Left colon (tissue), 2 donors: ENCODE results near the gene ADAMTS17. TPM values are rescaled to one million over a fixed set of nuclear protein-coding genes. Genes with fewer than 3 reads are reported as not detected.

Experiments
- ATAC-seq: fragments of 200-7000 bp; cut with Tn5 transposase; one replicate; pipeline ENCODE4 v1.9.1; 2020; ENCODE audit warnings: mild to moderate bottlenecking, moderate library complexity
- DNase-seq, 2 donors: peaks; one replicate each; pipeline ENCODE4 v3.0.0-alpha.2; 2020
- intact Hi-C, 2 donors: fragments of 100-400 bp; cut with DNase I in 1 of 2; cut with micrococcal nuclease in 1 of 2; formaldehyde crosslinking; loops; one replicate each; pipeline versions ENCODE4 v1.11.2 to v1.14.0; 2022; cut with DNase I, micrococcal nuclease
- total RNA-seq, 2 donors: library from RNA; stranded (reverse); fragmentation: NEBNext Ultra II Directional; extraction: Animal tissue kit (Norgen Biotek cat#: 25700); gene quantifications; one replicate each; pipeline ENCODE4 v1.2.1, GENCODE V29; 2021
- donor health status: DM: no; HTN: no; CAD: no.
- donor health status: DM: yes; HTN: yes; CAD: no.

Gene ADAMTS17
- total RNA-seq, 2 donors from 2014 or later: 5.9 to 7.4 TPM

GRCh38 chr15:100193277-100193860 is 148.4 kb downstream of the ADAMTS17 start:
- no peak for DNase-seq
- intact Hi-C loops: no loop called here
- ATAC-seq: no peak

DNA sequence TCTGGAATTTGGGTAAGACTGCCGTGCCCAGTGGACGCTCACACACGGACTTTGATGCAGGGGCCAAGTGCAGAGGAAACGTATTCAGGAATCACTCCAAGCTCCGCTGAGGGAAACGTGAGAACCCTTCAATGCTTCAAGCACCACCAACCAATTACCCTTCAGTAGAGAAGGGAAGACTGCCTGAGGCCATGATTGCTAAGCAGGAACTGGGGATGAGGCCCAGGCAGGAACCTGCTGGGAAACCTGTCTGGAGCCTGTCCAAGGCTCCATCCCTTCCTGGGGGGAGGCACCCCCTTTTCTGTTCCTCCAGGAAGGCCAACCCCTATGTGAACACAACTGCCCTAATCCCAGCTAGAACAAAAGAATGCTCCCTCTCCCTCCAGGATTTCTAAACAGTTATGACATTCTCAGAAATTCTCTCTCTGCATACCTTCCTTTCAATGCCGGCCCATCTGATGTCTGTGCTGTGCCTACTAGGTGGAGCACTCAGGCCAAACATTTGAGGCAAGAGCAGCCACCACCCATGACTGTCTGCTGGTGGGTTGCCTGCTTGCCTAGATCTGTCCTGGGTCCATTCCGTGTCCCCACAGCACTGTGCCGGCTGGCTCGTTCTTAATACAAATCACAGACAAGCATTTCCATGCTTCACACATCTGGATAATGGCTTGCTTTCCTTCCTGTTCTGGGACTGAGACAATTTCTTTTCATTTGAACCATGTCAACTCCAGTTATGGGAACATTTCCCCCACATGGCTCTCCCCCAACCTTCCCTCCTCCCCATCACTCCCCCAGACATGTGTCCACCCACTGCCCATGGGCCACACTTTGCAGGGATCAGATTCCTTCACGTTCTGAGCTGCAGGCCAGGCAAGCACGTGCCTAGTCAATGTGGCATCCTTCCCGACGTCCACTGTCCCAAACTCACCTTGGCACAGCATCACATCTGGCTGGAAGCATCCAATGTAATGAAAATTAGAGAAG is 149.4 kb downstream of the ADAMTS17 start:
- ATAC-seq (no peak), DNase-seq (no peak)
- intact Hi-C loops: no loop called here

GRCh38 chr15:100191161-100191560 is 150.6 kb downstream of the ADAMTS17 start:
- DNase-seq: no peak
- ATAC-seq: no peak
- intact Hi-C loops: no loop called here

DNA sequence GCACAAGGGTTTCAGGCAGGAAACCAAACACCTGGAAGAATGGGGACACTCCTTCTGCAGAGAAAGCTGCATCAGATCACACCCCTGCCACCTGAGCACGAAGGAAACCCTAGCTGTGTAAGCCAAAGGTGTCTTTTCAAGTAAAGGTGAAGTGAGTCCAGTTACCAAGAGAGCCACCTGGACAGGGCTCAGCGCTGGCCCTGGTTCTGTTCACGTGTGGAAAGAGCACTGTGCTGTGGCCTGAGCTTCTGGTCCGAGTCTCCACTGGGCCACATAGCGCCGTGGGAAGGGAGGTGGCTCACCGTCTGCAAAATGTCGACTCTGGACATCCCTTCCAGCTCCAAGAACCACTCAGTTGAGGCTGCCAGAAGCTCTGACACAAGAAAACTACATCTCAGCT is 151.1 kb downstream of the ADAMTS17 start:
- no peak for DNase-seq
- intact Hi-C loops: no loop called here
- ATAC-seq: no peak

GRCh38 chr15:100189849-100190248 is 151.9 kb downstream of the ADAMTS17 start:
- ATAC-seq (no peak), DNase-seq (no peak)
- intact Hi-C loops: no loop called here

DNA sequence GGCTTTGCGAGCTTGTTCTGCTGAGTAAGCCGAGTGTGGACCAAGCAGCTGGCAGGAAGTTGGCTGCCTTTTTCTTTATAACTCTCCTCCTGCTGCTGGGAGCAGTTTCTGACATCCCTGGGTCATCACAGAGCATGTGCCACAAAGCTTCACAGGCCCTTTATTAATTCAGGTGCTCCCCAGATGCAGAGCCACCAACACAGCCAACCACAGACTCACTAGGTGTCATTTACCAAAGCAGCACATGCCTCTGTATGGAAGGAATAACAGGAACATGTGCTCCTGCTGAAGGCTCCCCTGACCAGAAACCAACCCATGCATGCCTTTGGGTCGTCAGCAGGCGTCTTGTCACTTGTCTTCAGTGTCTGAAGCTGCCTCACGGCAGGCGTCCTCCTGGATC is 152.5 kb downstream of the ADAMTS17 start:
- ATAC-seq: no peak
- DNase-seq: no peak
- intact Hi-C loops: no loop called here

- DNase-seq (no peak), ATAC-seq (no peak)
- intact Hi-C loops: no loop called here
Measured at GRCh38 chr15:100187677-100188076, 154.1 kb downstream of the ADAMTS17 start.

DNA sequence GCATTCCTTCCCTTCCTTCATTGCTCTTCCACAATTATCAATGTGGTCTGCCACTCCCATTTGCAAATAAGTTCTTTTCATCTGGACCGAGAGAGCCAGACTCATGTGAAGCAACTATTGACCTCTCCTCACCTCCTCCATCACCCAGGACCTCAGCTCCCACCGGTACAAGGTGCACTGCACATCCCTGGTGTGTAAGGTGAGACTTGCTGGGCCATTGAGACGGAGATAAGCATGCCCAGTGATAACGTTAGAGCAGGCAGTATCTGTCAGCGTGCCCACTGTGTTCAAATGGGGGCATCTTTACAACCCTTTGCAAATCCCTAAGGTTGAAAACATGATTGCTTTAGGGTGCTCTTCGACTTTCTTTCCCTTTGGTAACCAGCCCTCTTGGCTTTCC is 154.8 kb downstream of the ADAMTS17 start:
- intact Hi-C loops: no loop called here
- ATAC-seq: no peak
- no peak for DNase-seq

DNA sequence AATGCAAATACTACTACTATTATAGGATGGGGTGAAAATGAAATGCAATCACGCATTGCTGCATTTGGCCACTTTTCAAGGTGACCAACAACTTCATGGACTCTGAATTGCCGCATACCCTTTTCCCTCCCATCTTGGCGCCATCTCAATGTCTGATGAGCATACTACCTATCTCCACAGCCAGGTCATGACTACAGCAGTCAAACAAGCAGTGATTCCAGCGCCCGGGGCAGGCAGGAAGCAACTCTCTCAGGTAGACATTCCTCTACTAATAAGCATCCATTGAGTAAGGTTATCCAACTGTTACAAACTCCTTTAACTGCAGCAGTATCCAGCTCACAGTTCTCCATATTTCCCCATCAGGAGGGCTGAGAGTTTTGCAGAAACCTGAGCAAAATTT is 155.4 kb downstream of the ADAMTS17 start:
- no peak for DNase-seq
- intact Hi-C loops: no loop called here
- no peak for ATAC-seq

DNA sequence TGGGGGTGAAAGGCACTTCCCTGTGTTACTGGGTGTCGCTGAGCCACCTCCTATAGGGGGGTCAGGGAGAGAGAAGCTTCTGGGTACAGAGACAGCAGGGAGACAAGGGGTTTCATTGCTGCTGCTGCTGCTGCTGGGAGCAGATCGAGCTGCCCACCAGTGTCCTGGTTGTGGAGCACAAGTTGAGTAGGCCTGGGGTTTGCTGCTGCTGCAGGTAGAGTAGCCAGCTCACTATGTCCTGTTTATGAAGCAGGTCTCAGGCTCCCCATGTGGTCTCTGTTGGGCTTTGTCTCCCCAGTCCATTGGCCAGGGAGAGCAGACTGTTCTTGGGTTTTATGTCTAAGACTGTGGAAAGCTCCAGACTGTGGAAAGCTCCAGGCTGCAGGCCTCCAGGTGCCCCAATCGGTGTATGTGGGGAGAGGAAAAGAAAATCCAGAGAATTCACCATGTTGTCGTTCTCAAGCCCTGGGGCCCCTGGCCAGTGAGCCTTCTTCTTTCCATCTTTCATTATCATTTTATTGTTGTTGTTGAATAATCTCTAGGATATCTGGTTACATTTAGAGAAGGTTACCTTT is 157.8 kb downstream of the ADAMTS17 start:
- DNase-seq: no peak
- intact Hi-C loops: no loop called here

DNA sequence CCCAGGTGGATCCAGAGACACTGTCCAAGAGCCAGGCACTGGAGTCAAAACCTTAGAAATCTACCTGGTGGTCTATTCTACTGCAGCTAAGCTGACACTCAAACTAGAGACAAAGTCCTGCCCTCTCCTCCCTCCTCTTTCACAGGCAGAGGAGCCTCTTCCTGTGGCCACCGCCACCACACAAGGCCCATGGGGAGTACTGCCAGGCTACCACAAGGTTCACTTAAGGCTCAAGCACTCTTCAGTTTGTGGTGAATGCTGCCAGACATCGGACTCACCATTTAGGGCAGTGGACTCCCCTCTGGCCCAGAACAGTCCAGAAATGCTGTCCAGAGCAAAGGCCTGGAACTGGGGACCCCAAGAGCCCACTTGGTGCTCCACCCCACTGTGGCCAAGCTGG is 160.9 kb downstream of the ADAMTS17 start:
- intact Hi-C loops: no loop called here
- ATAC-seq (no peak), DNase-seq (no peak)

More for the DNA sequence above, 157.8 kb downstream of the ADAMTS17 start:
- ATAC-seq: no peak

- DNase-seq (no peak), ATAC-seq (no peak)
- intact Hi-C loops: no loop called here
Measured at GRCh38 chr15:100175406-100176114, 166.2 kb downstream of the ADAMTS17 start.

GRCh38 chr15:100174904-100175275 is 166.9 kb downstream of the ADAMTS17 start:
- intact Hi-C loops: no loop called here
- DNase-seq (no peak), ATAC-seq (no peak)

- intact Hi-C loops: no loop called here
- ATAC-seq: no peak
- no peak for DNase-seq
Measured at GRCh38 chr15:100174159-100174903, 167.4 kb downstream of the ADAMTS17 start.

GRCh38 chr15:100172356-100173024 is 169.3 kb downstream of the ADAMTS17 start:
- DNase-seq (no peak), ATAC-seq (no peak)
- intact Hi-C loops: no loop called here

DNA sequence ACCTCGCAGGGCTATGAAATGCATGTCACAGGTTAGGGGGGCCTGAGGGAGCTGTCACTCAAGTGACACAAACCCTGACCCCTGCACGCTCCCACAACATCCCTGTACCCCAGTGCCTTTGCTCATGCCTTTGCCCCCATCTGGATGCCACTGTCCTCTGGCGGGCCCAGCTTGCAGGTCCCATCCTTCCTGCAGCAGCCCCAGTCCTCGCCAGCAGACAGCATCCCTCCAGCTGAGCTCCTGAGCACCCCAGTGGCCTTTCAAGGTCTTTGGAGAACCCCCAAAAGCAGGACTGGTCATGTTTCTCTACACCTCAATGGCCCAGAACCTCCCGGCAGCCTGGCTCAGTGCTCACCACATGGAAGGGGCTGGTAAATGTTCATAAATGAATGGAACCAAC is 170.4 kb downstream of the ADAMTS17 start:
- DNase-seq: no peak
- intact Hi-C loops: no loop called here

GRCh38 chr15:100170291-100171210 is 171.2 kb downstream of the ADAMTS17 start:
- ATAC-seq (no peak), DNase-seq (no peak)
- intact Hi-C loops: no loop called here

More for the DNA sequence above, 170.4 kb downstream of the ADAMTS17 start:
- no peak for ATAC-seq
